ENCODE measurements around the gene REPS1. TPM values are rescaled to one million over a fixed set of nuclear protein-coding genes. Genes with fewer than 3 reads are reported as not detected.
"Not testable (repeated sequence)": the region's sequence is repeated elsewhere in the genome, so short reads cannot be mapped to it uniquely, and the experiment has no call there.

Gene REPS1
- 66.4 and 76.0 TPM in 2 replicates for total RNA-seq (2014; rRNA removed; shearing (Covaris generic))
- polyA plus RNA-seq (2015; cell fraction: cytosol; rRNA removed) = 33.3 and 42.9 TPM in 2 replicates
- 46.6 and 63.7 TPM in 2 replicates for polyA plus RNA-seq (2015; cell fraction: nucleus; rRNA removed)

- in situ Hi-C loops (cut with HindIII; ENCODE audit: low pct_unique_long_range_greater_than_20kb, low sequenced_read_pairs) = no loop called here
- peak; percentile 87 for DNase-seq (ENCODE audit: low read depth, low spot score)
Observed at GRCh38 chr6:138987643-138988468, at the start of gene REPS1. REPS1 (minus strand) TSS chr6:138988253; CDS start chr6:138987682, 571 bp downstream.

- DNase-seq (ENCODE audit: low read depth, low spot score) = no peak
- in situ Hi-C loops (cut with HindIII; ENCODE audit: low pct_unique_long_range_greater_than_20kb, low sequenced_read_pairs) = no loop called here
Observed at GRCh38 chr6:139037490-139037889, 49.4 kb upstream of the REPS1 start.

- in situ Hi-C loops (cut with HindIII; ENCODE audit: low pct_unique_long_range_greater_than_20kb, low sequenced_read_pairs) = no loop called here
- DNase-seq (ENCODE audit: low read depth, low spot score) = no peak
Observed at GRCh38 chr6:139030228-139030963, 42.3 kb upstream of the REPS1 start.

- peak; percentile 12 for DNase-seq (ENCODE audit: low read depth, low spot score)
- in situ Hi-C loops (cut with HindIII; ENCODE audit: low pct_unique_long_range_greater_than_20kb, low sequenced_read_pairs) = no loop called here
Observed at GRCh38 chr6:139029470-139030227, 41.6 kb upstream of the REPS1 start.

- in situ Hi-C loops (cut with HindIII; ENCODE audit: low pct_unique_long_range_greater_than_20kb, low sequenced_read_pairs) = no loop called here
- peak; percentile 63 for DNase-seq (ENCODE audit: low read depth, low spot score)
Observed at GRCh38 chr6:139028658-139029469, 40.8 kb upstream of the REPS1 start, which contains the start of gene ABRACL. ABRACL (plus strand) TSS chr6:139028745; CDS start chr6:139034161, 5,416 bp downstream.

- in situ Hi-C loops (cut with HindIII; ENCODE audit: low pct_unique_long_range_greater_than_20kb, low sequenced_read_pairs) = no loop called here
- DNase-seq (ENCODE audit: low read depth, low spot score) = no peak
Observed at GRCh38 chr6:139028215-139028657, 40.2 kb upstream of the REPS1 start.

GRCh38 chr6:139027620-139028182 is 39.6 kb upstream of the REPS1 start:
- DNase-seq (ENCODE audit: low read depth, low spot score) = peak; percentile 55
- in situ Hi-C loops (cut with HindIII; ENCODE audit: low pct_unique_long_range_greater_than_20kb, low sequenced_read_pairs) = no loop called here

- DNase-seq (ENCODE audit: low read depth, low spot score); in situ Hi-C loops (cut with HindIII; ENCODE audit: low pct_unique_long_range_greater_than_20kb, low sequenced_read_pairs): not testable (repeated sequence)
Observed at GRCh38 chr6:139025416-139025815, 37.4 kb upstream of the REPS1 start.

GRCh38 chr6:139020689-139021088 is 32.6 kb upstream of the REPS1 start:
- in situ Hi-C loops (cut with HindIII; ENCODE audit: low pct_unique_long_range_greater_than_20kb, low sequenced_read_pairs) = no loop called here
- no peak for DNase-seq (ENCODE audit: low read depth, low spot score)

GRCh38 chr6:139019722-139020121 is 31.7 kb upstream of the REPS1 start:
- in situ Hi-C loops (cut with HindIII; ENCODE audit: low pct_unique_long_range_greater_than_20kb, low sequenced_read_pairs) = no loop called here
- no peak for DNase-seq (ENCODE audit: low read depth, low spot score)

GRCh38 chr6:139017227-139017626 is 29.2 kb upstream of the REPS1 start:
- in situ Hi-C loops (cut with HindIII; ENCODE audit: low pct_unique_long_range_greater_than_20kb, low sequenced_read_pairs) = no loop called here
- no peak for DNase-seq (ENCODE audit: low read depth, low spot score)

- no peak for DNase-seq (ENCODE audit: low read depth, low spot score)
- in situ Hi-C loops (cut with HindIII; ENCODE audit: low pct_unique_long_range_greater_than_20kb, low sequenced_read_pairs) = no loop called here
Observed at GRCh38 chr6:139016337-139017213, 28.5 kb upstream of the REPS1 start.

- in situ Hi-C loops (cut with HindIII; ENCODE audit: low pct_unique_long_range_greater_than_20kb, low sequenced_read_pairs) = no loop called here
- no peak for DNase-seq (ENCODE audit: low read depth, low spot score)
Observed at GRCh38 chr6:139014945-139015344, 26.9 kb upstream of the REPS1 start.

- DNase-seq (ENCODE audit: low read depth, low spot score) = no peak
- in situ Hi-C loops (cut with HindIII; ENCODE audit: low pct_unique_long_range_greater_than_20kb, low sequenced_read_pairs) = no loop called here
Observed at GRCh38 chr6:139013185-139013800, 25.2 kb upstream of the REPS1 start.

GRCh38 chr6:139011980-139012379 is 23.9 kb upstream of the REPS1 start:
- DNase-seq (ENCODE audit: low read depth, low spot score) = no peak
- in situ Hi-C loops (cut with HindIII; ENCODE audit: low pct_unique_long_range_greater_than_20kb, low sequenced_read_pairs) = no loop called here
